ENCODE results near the gene EYA2.

DNA sequence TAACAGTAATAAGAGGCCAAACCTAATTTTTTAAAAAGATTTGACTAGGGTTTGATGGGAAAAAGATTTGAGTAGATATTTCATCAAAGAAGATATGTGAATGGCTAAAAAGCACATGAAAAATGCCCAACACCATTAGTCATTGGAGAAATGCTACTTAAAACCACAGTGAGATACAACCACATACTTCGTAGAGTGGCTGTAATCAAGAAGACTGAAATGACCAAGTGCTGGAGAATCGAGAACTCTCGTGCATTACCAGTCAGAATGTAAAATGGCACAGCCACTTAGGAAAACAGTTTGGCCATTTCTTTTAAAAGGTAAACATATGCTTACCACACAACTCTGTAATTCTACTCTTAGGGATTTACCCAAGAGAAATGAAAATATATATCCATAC is 175.5 kb downstream of the EYA2 start:
- TF ChIP-seq CTCF (IDR thresholded peaks at IDR 0.05) (no peak), POLR2A (IDR thresholded peaks at IDR 0.05) (no peak)
